ENCODE measurements around the gene HIC1. TPM values are rescaled to one million over a fixed set of nuclear protein-coding genes. Genes with fewer than 3 reads are reported as not detected.

HIC1 gene
- total RNA-seq, 1 donor from 2014 or later: 97.9 TPM

- Mint-ChIP-seq H3K4me3 (peak overlapping the region; percentile 6), H3K36me3 (peaks cover 21% of the 10 kb centered on the region), H3K9me3 (no peaks in the 10 kb centered on the region), H3K27me3 (ENCODE audit: low read depth) (no peaks in the 10 kb centered on the region), H3K4me1 (peaks cover 57% of the 10 kb centered on the region), H3K27ac (peak overlapping the region; percentile 97)
- DNase-seq (ENCODE audit: low spot score in 2 of 2, unreplicated experiment in 2 of 2): no peak
- no peak for TF ChIP-seq CTCF (IDR thresholded peaks at IDR 0.05; ENCODE audit: unreplicated experiment)
Observed at GRCh38 chr17:2077040-2077439, 22.1 kb downstream of the HIC1 start.

- Mint-ChIP-seq H3K36me3 (peaks cover 17% of the 10 kb centered on the region), H3K27ac (peak overlapping the region; percentile 80), H3K4me1 (peaks cover 63% of the 10 kb centered on the region), H3K9me3 (no peaks in the 10 kb centered on the region), H3K27me3 (ENCODE audit: low read depth) (no peaks in the 10 kb centered on the region), H3K4me3 (no peak overlapping the region)
- no peak for TF ChIP-seq CTCF (IDR thresholded peaks at IDR 0.05; ENCODE audit: unreplicated experiment)
- no peak for DNase-seq (ENCODE audit: low spot score in 2 of 2, unreplicated experiment in 2 of 2)
Observed at GRCh38 chr17:2081564-2081963, 26.7 kb downstream of the HIC1 start.

GRCh38 chr17:2082003-2082781 is 27.3 kb downstream of the HIC1 start:
- no peak overlapping the region for H3K4me3 Mint-ChIP-seq

GRCh38 chr17:2083613-2084035 is 28.7 kb downstream of the HIC1 start:
- Mint-ChIP-seq H3K4me1 (peaks cover 62% of the 10 kb centered on the region), H3K27ac (peak overlapping the region; percentile 96), H3K4me3 (no peak overlapping the region), H3K9me3 (no peaks in the 10 kb centered on the region), H3K36me3 (peaks cover 11% of the 10 kb centered on the region), H3K27me3 (ENCODE audit: low read depth) (no peaks in the 10 kb centered on the region)
- DNase-seq (ENCODE audit: low spot score in 2 of 2, unreplicated experiment in 2 of 2): no peak
- TF ChIP-seq CTCF (IDR thresholded peaks at IDR 0.05; ENCODE audit: unreplicated experiment): no peak

More at GRCh38 chr17:2082003-2082781, 27.3 kb downstream of the HIC1 start:
- Mint-ChIP-seq H3K36me3 (peaks cover 17% of the 10 kb centered on the region), H3K4me1 (peaks cover 62% of the 10 kb centered on the region), H3K9me3 (no peaks in the 10 kb centered on the region), H3K27me3 (ENCODE audit: low read depth) (no peaks in the 10 kb centered on the region), H3K27ac (peak overlapping the region; percentile 80)
- no peak for TF ChIP-seq CTCF (IDR thresholded peaks at IDR 0.05; ENCODE audit: unreplicated experiment)
- no peak for DNase-seq (ENCODE audit: low spot score in 2 of 2, unreplicated experiment in 2 of 2)

GRCh38 chr17:2084036-2084765 is 29.3 kb downstream of the HIC1 start:
- no peak for TF ChIP-seq CTCF (IDR thresholded peaks at IDR 0.05; ENCODE audit: unreplicated experiment)
- H3K4me3 Mint-ChIP-seq: no peak overlapping the region
- H3K27me3 Mint-ChIP-seq (ENCODE audit: low read depth): no peaks in the 10 kb centered on the region
- H3K9me3 Mint-ChIP-seq: no peaks in the 10 kb centered on the region
- peaks cover 8% of the 10 kb centered on the region for H3K36me3 Mint-ChIP-seq
- peak overlapping the region; percentile 96 for H3K27ac Mint-ChIP-seq
- no peak for DNase-seq (ENCODE audit: low spot score in 2 of 2, unreplicated experiment in 2 of 2)
- H3K4me1 Mint-ChIP-seq: peaks cover 67% of the 10 kb centered on the region
